GM19395 (cell line): ENCODE measurements around the gene KRTAP5-11.
"Not testable (repeated sequence)": the region's sequence is repeated elsewhere in the genome, so short reads cannot be mapped to it uniquely, and the experiment has no call there.

Experiments
- ATAC-seq: cut with Tn5 transposase; IDR thresholded peaks from one replicate; pipeline ENCODE4 v1.9.1; 2021; ENCODE audit warnings: mild to moderate bottlenecking, moderate library complexity; ENCODE audit not compliant: unreplicated experiment

KRTAP5-11 gene

GRCh38 chr11:71558996-71559395, 23.7 kb downstream of the KRTAP5-11 start:
- no peak for ATAC-seq

- ATAC-seq = no peak
These were observed 25.4 kb downstream of the KRTAP5-11 start for GRCh38 chr11:71557257-71557656.

GRCh38 chr11:71556018-71556417, 26.7 kb downstream of the KRTAP5-11 start:
- ATAC-seq = no peak

- no peak for ATAC-seq
These were observed 27.2 kb downstream of the KRTAP5-11 start for GRCh38 chr11:71555508-71555907.

- no peak for ATAC-seq
These were observed 27.7 kb downstream of the KRTAP5-11 start for GRCh38 chr11:71554996-71555395.

DNA sequence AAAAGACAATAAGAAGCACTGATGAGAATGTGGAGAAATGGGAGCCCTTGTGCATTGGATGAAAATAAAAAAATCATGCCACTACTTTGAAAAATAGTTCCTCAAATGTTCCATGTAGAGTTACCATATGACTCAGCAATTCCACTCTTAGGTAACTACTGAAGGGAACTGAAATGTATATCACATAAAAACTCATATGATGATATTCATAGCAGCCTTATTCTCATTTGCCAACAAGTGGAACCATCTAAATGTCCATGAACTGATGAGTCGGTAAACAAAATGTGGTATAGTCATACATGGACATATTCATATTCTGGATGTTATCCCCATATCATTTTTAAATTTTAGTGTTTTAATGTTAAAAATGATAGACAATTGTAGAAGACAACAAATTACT, 31.0 kb downstream of the KRTAP5-11 start:
- no peak for ATAC-seq

GRCh38 chr11:71548716-71549151, 33.9 kb downstream of the KRTAP5-11 start:
- ATAC-seq = no peak

- ATAC-seq = no peak
These were observed 34.6 kb downstream of the KRTAP5-11 start, which contains the start of gene KRTAP5-9 for GRCh38 chr11:71548120-71548519. KRTAP5-9 (plus strand) TSS chr11:71548420; CDS start chr11:71548658, 238 bp downstream.

GRCh38 chr11:71545405-71545966, 37.2 kb downstream of the KRTAP5-11 start:
- no peak for ATAC-seq

DNA sequence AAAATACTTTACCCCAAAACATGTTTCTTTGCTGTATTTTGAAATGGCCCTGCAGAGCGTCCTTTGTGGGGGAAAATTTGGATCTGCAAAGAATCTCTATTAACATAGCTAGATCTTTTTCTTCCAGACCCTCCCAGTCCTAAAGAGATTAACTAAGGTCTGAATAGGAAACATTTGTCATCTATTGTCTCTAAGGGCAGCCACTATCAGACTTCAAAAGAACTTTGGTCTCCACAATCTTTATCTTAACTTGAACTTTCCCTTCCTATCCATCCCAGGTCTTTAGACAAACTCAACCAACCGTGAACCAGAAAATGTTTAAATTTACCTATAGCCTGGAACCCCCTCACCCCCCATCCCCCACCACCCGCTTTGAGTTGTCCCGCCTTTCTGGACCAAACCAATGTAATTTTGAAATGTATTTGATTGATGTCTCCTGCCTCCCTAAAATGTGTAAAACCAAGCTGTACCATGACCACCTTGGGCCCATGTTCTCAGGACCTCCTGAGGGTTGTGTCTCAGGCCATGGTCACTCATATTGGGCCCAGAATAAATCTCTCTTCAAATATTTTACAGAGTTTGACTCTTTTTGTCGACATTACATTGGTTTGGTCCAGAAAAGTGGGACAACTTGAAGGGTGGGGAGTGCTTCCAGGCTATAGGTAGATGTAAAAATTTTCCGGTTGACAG, 38.0 kb downstream of the KRTAP5-11 start:
- ATAC-seq = no peak

DNA sequence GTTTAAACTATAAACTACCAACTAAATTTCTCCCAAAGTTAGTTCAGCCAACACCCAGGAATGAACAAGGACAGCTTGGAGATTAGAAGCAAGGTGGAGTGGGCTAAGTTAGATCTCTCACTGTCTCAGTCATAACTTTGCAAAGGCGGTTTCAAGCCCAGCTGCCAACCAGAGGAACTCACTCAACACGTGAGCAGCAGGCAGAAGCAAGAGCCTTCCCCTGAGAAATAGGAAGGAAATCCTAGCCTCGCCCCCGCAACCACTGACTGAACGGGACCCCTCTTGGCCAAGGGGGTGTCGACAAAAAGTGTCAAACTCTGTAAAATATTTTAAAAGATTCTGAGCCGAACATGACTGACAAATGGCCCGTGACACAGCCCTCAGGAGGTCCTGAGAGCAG, 38.8 kb downstream of the KRTAP5-11 start:
- ATAC-seq = no peak

GRCh38 chr11:71542879-71543777, 39.5 kb downstream of the KRTAP5-11 start:
- ATAC-seq = no peak

- ATAC-seq = no peak
These were observed 40.3 kb downstream of the KRTAP5-11 start for GRCh38 chr11:71542382-71542781.

DNA sequence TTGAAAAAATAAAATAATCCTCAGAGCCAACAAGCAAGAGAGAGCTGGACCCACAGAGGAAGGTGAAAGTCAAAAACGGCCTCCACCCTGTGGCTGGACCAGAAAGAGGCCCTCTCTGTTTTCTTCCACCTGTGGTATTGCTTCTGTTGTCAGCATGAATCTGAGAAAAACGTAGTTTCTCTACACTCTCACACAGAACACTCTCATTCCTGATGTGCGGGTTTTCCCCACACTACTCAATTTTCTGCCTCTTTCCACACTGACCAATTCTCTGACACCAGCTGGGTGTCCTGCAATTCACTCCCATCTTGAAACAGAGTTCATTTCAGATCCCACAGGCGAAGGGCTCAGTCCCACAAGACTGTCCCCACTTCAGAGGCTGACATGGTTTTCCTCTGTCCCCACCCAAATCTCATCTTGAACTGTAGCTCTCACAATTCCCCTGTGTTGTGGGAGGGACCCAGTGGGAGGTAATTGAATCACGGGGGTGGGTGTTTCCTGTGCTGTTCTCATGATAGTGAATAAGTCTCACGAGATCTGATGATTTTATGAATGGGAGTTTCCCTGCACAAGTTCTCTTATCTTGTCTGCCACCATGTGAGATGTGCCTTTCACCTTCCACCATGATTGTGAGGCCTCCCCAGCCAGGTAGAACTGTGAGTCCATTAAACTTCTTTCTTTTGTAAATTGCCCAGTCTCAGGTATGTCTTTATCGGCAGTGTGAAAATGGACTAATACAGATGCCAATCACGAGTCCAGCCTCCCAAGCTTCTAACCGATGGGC, 42.0 kb downstream of the KRTAP5-11 start:
- not testable (repeated sequence) for ATAC-seq

GRCh38 chr11:71539971-71540370, 42.7 kb downstream of the KRTAP5-11 start:
- ATAC-seq = not testable (repeated sequence)

DNA sequence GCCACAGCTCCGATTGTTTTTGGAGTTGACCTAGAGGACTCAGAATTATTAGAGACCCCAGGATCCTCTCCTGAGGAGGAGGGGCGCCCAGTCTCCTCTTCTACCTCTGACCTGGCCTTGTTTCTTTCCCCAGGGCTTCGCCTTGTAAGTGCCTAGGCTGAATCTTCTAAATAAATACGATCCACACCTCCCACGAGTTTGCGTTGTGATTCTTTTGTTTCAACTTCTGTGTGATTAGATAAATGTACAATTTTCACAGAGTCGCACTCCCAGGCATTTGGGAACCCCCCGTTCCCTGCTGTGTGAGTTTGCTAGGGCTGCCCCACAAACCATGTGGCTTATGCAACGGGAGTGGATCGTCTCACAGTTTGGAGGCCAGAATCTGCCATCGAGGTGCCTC, 43.7 kb downstream of the KRTAP5-11 start:
- ATAC-seq = no peak

- ATAC-seq = no peak
These were observed 44.0 kb downstream of the KRTAP5-11 start for GRCh38 chr11:71538666-71538990.

DNA sequence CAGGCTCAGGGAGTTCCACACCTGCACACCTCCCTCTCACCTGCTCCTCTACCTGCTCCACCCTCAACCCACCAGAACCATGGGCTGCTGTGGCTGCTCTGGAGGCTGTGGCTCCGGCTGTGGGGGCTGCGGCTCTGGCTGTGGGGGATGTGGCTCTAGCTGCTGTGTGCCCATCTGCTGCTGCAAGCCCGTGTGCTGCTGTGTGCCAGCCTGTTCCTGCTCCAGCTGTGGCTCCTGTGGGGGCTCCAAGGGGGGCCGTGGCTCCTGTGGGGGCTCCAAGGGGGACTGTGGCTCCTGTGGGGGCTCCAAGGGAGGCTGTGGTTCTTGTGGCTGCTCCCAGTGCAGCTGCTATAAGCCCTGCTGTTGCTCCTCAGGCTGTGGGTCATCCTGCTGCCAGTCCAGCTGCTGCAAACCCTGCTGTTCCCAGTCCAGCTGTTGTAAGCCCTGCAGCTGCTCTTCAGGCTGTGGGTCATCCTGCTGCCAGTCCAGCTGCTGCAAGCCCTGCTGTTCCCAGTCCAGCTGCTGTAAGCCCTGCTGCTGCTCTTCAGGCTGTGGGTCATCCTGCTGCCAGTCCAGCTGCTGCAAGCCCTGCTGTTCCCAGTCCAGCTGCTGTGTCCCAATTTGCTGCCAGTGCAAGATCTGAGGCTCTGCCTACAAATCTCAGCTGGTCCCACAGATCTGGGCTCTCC, 44.6 kb downstream of the KRTAP5-11 start, which contains the start of gene KRTAP5-8:
TSS of gene KRTAP5-8 (plus strand) at position 49 of the 689 bp plus-strand sequence. CDS start at position 80, 31 bp downstream.
- not testable (repeated sequence) for ATAC-seq

DNA sequence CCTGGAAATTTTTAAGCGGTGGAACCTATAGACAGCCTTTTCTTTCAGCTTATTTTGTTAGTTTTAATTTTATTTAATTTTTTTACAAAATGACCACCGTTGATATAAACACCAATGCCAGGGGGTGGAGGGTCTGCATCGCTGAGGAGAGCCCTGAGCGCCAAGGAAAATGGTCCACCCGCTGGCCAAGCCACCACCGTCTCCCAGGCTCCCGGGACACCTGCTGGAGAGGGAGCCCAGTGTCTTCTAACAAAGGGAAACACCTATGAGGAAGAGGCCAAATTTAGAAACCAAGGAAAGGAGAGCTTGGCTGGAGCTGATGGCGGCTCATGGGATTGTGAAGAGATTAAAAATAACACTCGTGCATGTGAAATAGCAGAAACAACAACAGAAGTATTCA, 45.1 kb downstream of the KRTAP5-11 start:
- no peak for ATAC-seq

GRCh38 chr11:71535825-71536224, 46.9 kb downstream of the KRTAP5-11 start:
- ATAC-seq = no peak
